GM10266 (cell line): ENCODE measurements around the gene GNB1.

Source experiments
- DNase-seq: peaks from one replicate; pipeline ENCODE4 v3.0.0; 2012; ENCODE audit errors: extremely low spot score
- CTCF ChIP-seq: IDR thresholded peaks from 2 replicates; pipeline ENCODE4 v1.5.1; 2012; ENCODE audit warnings: mild to moderate bottlenecking, low read depth; ENCODE audit not compliant: control insufficient read depth, insufficient read depth; ENCODE audit errors: missing control alignments

GNB1 gene

GRCh38 chr1:1799716-1800115 is 91.2 kb downstream of the GNB1 start:
- peak; percentile 79 for DNase-seq
- TF ChIP-seq CTCF = no peak

GRCh38 chr1:1797731-1798341 is 93.1 kb downstream of the GNB1 start:
- DNase-seq = no peak
- TF ChIP-seq CTCF = no peak

- peak; percentile 34 for TF ChIP-seq CTCF
- DNase-seq = no peak
Observed at GRCh38 chr1:1796466-1796865, 94.4 kb downstream of the GNB1 start.

- TF ChIP-seq CTCF = no peak
Observed at GRCh38 chr1:1794999-1795398, 95.9 kb downstream of the GNB1 start.

GRCh38 chr1:1793481-1794244 is 97.2 kb downstream of the GNB1 start:
- no peak for TF ChIP-seq CTCF
- DNase-seq = no peak

More at GRCh38 chr1:1794999-1795398, 95.9 kb downstream of the GNB1 start:
- no peak for DNase-seq

- DNase-seq = no peak
- TF ChIP-seq CTCF = peak; percentile 47
Observed at GRCh38 chr1:1788646-1789431, 102.0 kb downstream of the GNB1 start.
